MM.1S (cell line): ENCODE data around the gene EVPL.
"Not testable (repeated sequence)": the region's sequence is repeated elsewhere in the genome, so short reads cannot be mapped to it uniquely, and the experiment has no call there.

ENCODE experiments used
- CTCF ChIP-seq: fragments of 300-600 bp; sonication (generic); IDR thresholded peaks from 2 replicates; pipeline ENCODE4 v1.5.1; 2016; ENCODE audit warnings: antibody characterized with exemption, low read length, mixed read lengths
- EZH2 ChIP-seq: fragments of 300-600 bp; sonication (generic); optimal IDR thresholded peaks from 2 replicates; pipeline ENCODE3; 2017; ENCODE audit warnings: low read depth, mild to moderate bottlenecking, antibody characterized with exemption, low read length, mixed read lengths
- EZH2phosphoT487 ChIP-seq: fragments of 300-600 bp; sonication (generic); IDR thresholded peaks from 2 replicates; pipeline ENCODE4 v1.6.1; 2018; ENCODE audit warnings: antibody characterized with exemption, low read length

- not testable (repeated sequence) for TF ChIP-seq CTCF, EZH2phosphoT487, EZH2
Measured at GRCh38 chr17:76044475-76045007, 17.4 kb upstream of the EVPL start.
